Lower lobe of right lung (tissue), 2 donors: ENCODE data around the gene RPS21. TPM values are rescaled to one million over a fixed set of nuclear protein-coding genes. Genes with fewer than 3 reads are reported as not detected.
A peak's percentile ranks its signal among the peaks of the same experiment; 100 is the strongest.

Experiments used
- ATAC-seq, 2 donors: fragments of 200-7000 bp; cut with Tn5 transposase; one replicate each; pipeline ENCODE4 v1.9.1; 2020 to 2022; ENCODE audit warnings: mild to moderate bottlenecking in 2 of 2, moderate library complexity in 2 of 2
- DNase-seq: peaks from one replicate; pipeline ENCODE4 v3.0.0-alpha.2; 2020
- H3K27ac ChIP-seq: fragments of 200-600 bp; one replicate; pipeline ENCODE4 v1.8.0; 2022
- H3K27me3 ChIP-seq: fragments of 200-600 bp; one replicate; pipeline ENCODE4 v1.8.0; 2022; ENCODE audit warnings: low read depth
- H3K36me3 ChIP-seq: fragments of 200-600 bp; one replicate; pipeline ENCODE4 v1.8.0; 2022; ENCODE audit warnings: mild to moderate bottlenecking
- H3K4me1 ChIP-seq: fragments of 200-600 bp; one replicate; pipeline ENCODE4 v1.8.0; 2022
- H3K4me3 ChIP-seq: fragments of 200-600 bp; one replicate; pipeline ENCODE4 v1.8.0; 2022; ENCODE audit warnings: mild to moderate bottlenecking
- H3K9me3 ChIP-seq: fragments of 200-600 bp; one replicate; pipeline ENCODE4 v1.8.0; 2022
- CTCF ChIP-seq: fragments of 200-600 bp; IDR thresholded peaks from one replicate; pipeline ENCODE4 v1.8.0; 2022; ENCODE audit warnings: antibody characterized with exemption, mild to moderate bottlenecking
- intact Hi-C: fragments of 100-400 bp; cut with DNase I; formaldehyde crosslinking; loops from one replicate; pipeline ENCODE4 v1.11.0; 2022
- total RNA-seq: library from RNA; stranded (reverse); fragmentation: NEBNext Ultra II Directional; extraction: Animal tissue kit (Norgen Biotek cat#: 25700); gene quantifications from one replicate; pipeline ENCODE4 v1.2.1, GENCODE V29; 2021
- donor health status: DM: no; HTN: yes; CAD: no; lungs with severe emphysema.

Gene RPS21
- total RNA-seq, 1 donor from 2014 or later = 1,104 TPM

- Histone ChIP-seq H3K27ac (no peak overlapping the region), H3K9me3 (peaks cover 6% of the 10 kb centered on the region), H3K36me3 (peaks cover 72% of the 10 kb centered on the region), H3K4me3 (no peak overlapping the region), H3K27me3 (no peaks in the 10 kb centered on the region), H3K4me1 (peaks cover 8% of the 10 kb centered on the region)
- intact Hi-C loops = no loop called here
- no peak for ATAC-seq
- no peak for DNase-seq
- TF ChIP-seq CTCF = no peak
Measured at GRCh38 chr20:62347445-62347844, 39.5 kb upstream of the RPS21 start.

- Histone ChIP-seq H3K9me3 (peaks cover 6% of the 10 kb centered on the region), H3K27me3 (no peaks in the 10 kb centered on the region), H3K4me1 (peaks cover 13% of the 10 kb centered on the region), H3K27ac (no peak overlapping the region), H3K4me3 (no peak overlapping the region), H3K36me3 (peaks cover 75% of the 10 kb centered on the region)
- ATAC-seq (no peak), DNase-seq (no peak)
- TF ChIP-seq CTCF = no peak
- intact Hi-C loops = no loop called here
Measured at GRCh38 chr20:62348604-62349003, 38.3 kb upstream of the RPS21 start.

- no peak for TF ChIP-seq CTCF
- peaks cover 20% of the 10 kb centered on the region for H3K4me1 ChIP-seq
- intact Hi-C loops = no loop called here
- ATAC-seq (no peak), DNase-seq (no peak)
- peaks cover 6% of the 10 kb centered on the region for H3K9me3 ChIP-seq
- peak overlapping the region; percentile 65 for H3K27ac ChIP-seq
- H3K36me3 ChIP-seq = peaks cover 66% of the 10 kb centered on the region
- no peaks in the 10 kb centered on the region for H3K27me3 ChIP-seq
- no peak overlapping the region for H3K4me3 ChIP-seq
Measured at GRCh38 chr20:62349556-62350097, 37.3 kb upstream of the RPS21 start.

- Histone ChIP-seq H3K4me1 (peaks cover 26% of the 10 kb centered on the region), H3K36me3 (peaks cover 61% of the 10 kb centered on the region), H3K27ac (peak overlapping the region; percentile 65), H3K4me3 (no peak overlapping the region), H3K9me3 (peaks cover 6% of the 10 kb centered on the region), H3K27me3 (no peaks in the 10 kb centered on the region)
- intact Hi-C loops = no loop called here
- no peak for TF ChIP-seq CTCF
- DNase-seq = peak; percentile 80
- peak; percentile 67 to 73 for ATAC-seq
Measured at GRCh38 chr20:62350098-62350628, 36.7 kb upstream of the RPS21 start.

- intact Hi-C loops = no loop called here
- peaks cover 32% of the 10 kb centered on the region for H3K4me1 ChIP-seq
- ATAC-seq = peak; percentile 12 to 21
Measured at GRCh38 chr20:62350629-62351422, 36.1 kb upstream of the RPS21 start.

More at GRCh38 chr20:62350629-62351422, 36.1 kb upstream of the RPS21 start:
- no peak overlapping the region for H3K4me3 ChIP-seq
- H3K27me3 ChIP-seq = no peaks in the 10 kb centered on the region
- H3K9me3 ChIP-seq = peaks cover 6% of the 10 kb centered on the region
- DNase-seq = no peak
- H3K27ac ChIP-seq = peak overlapping the region; percentile 65
- TF ChIP-seq CTCF = no peak
- peaks cover 56% of the 10 kb centered on the region for H3K36me3 ChIP-seq
